Endodermal cell (in vitro differentiated cells): ENCODE results near the gene ZIK1. TPM values are rescaled to one million over a fixed set of nuclear protein-coding genes. Genes with fewer than 3 reads are reported as not detected.
A peak's percentile ranks its signal among the peaks of the same experiment; 100 is the strongest.

Experiments
- DNase-seq: peaks from one replicate; pipeline ENCODE4 v3.0.0-alpha.2; 2017
- H3K27ac ChIP-seq: 2 replicates; pipeline ENCODE4 v1.5.1; 2013; ENCODE audit warnings: mild to moderate bottlenecking, low read depth, low read length, moderate library complexity
- H3K27me3 ChIP-seq: 2 replicates; pipeline ENCODE4 v1.6.1; 2013; ENCODE audit warnings: mild to moderate bottlenecking, low read length, moderate library complexity; ENCODE audit not compliant: insufficient read depth, control insufficient read depth, poor library complexity, severe bottlenecking
- H3K36me3 ChIP-seq: 2 replicates; pipeline ENCODE4 v1.7.0; 2013; ENCODE audit warnings: mild to moderate bottlenecking, low read length, moderate library complexity; ENCODE audit not compliant: control insufficient read depth, insufficient read depth
- H3K4me1 ChIP-seq: one replicate; pipeline ENCODE4 v1.7.0; 2013; ENCODE audit warnings: low read length; ENCODE audit not compliant: control insufficient read depth, insufficient read depth
- H3K4me3 ChIP-seq: 2 replicates; pipeline ENCODE4 v1.5.1; 2013; ENCODE audit warnings: mild to moderate bottlenecking, low read length, moderate library complexity
- H3K9ac ChIP-seq: 2 replicates; pipeline ENCODE4 v1.6.1; 2013; ENCODE audit warnings: mild to moderate bottlenecking, low read length, moderate library complexity; ENCODE audit not compliant: poor library complexity, severe bottlenecking; ENCODE audit errors: extremely low read depth
- H3K9me3 ChIP-seq: 2 replicates; pipeline ENCODE4 v1.6.1; 2013; ENCODE audit warnings: mild to moderate bottlenecking, low read length, moderate library complexity; ENCODE audit not compliant: control insufficient read depth
- H3K27ac Mint-ChIP-seq: 2 replicates; pipeline ENCODE4 v1.8.0; 2020; ENCODE audit warnings: mixed read lengths
- H3K27me3 Mint-ChIP-seq: 2 replicates; pipeline ENCODE4 v1.8.0; 2021; ENCODE audit warnings: mild to moderate bottlenecking, mixed read lengths; ENCODE audit not compliant: insufficient read depth
- H3K36me3 Mint-ChIP-seq: 2 replicates; pipeline ENCODE4 v1.8.0; 2020; ENCODE audit warnings: low read depth, mixed read lengths
- H3K4me1 Mint-ChIP-seq: 2 replicates; pipeline ENCODE4 v1.8.0; 2020; ENCODE audit warnings: mixed read lengths
- H3K4me3 Mint-ChIP-seq: 2 replicates; pipeline ENCODE4 v1.8.0; 2020; ENCODE audit warnings: mild to moderate bottlenecking, moderate library complexity, mixed read lengths
- H3K9me3 Mint-ChIP-seq: 2 replicates; pipeline ENCODE4 v1.8.0; 2020; ENCODE audit warnings: mild to moderate bottlenecking, mixed read lengths
- WGBS, 2 experiments: methylation state at CpG; one replicate each; pipeline versions ENCODE4 v1.1.5 to v1.1.7; 2013; ENCODE audit warnings: missing lambda C conversion rate in 2 of 2, mixed read lengths in 1 of 2; ENCODE audit not compliant: insufficient coverage in 1 of 2, insufficient read length in 1 of 2; 5-methylcytosine and 5-hydroxymethylcytosine counted together
- total RNA-seq, 2 donors: library from RNA; stranded (reverse); fragmentation: NEBNext Ultra II Directional in 1 of 2; extraction: Animal tissue kit (Norgen Biotek cat#: 25700) in 1 of 2; gene quantifications; 2 replicates in 1 of 2; 3 replicates in 1 of 2; pipeline ENCODE4 v1.2.1, GENCODE V29; 2021
- TF ChIP-seq, protein P1 (sequence below): fragments of 200-600 bp; sonication (generic); conservative IDR thresholded peaks from 2 replicates; pipeline ENCODE4 v1.5.0; 2021; ENCODE audit warnings: antibody characterized with exemption, mild to moderate bottlenecking

The ZIK1 gene
- total RNA-seq, 2 donors from 2014 or later: 15.8 to 25.7 TPM

DNA sequence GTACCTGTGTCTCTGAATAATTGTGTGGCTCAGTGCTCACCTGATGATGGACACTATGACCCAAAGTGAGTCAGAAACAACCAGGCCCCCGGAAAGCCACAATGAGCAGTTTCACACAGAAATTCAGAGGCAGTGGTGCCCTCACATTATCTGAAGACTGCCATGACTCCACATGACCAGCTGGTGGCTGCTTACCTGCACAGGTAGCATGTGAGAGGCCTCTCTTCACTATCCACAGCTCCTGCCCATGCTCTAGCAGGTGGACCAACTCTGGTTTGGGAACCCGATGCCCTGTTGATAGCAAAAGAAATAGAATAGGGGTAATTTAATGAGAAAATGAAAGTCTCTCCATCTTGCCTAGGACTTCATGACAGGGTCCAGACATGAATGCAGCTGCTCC lies 31.5 kb upstream of the ZIK1 start:
- Histone ChIP-seq H3K9me3 (peaks cover 35% of the 10 kb centered on the region), H3K36me3 (peaks cover 89% of the 10 kb centered on the region), H3K27me3 (no peaks in the 10 kb centered on the region), H3K27ac (no peak overlapping the region), H3K4me3 (no peak overlapping the region), H3K9ac (no peak overlapping the region), H3K4me1 (no peaks in the 10 kb centered on the region)
- DNase-seq: no peak
- H3K36me3 Mint-ChIP-seq: peaks cover 99% of the 10 kb centered on the region
- H3K4me1 Mint-ChIP-seq: peaks cover 4% of the 10 kb centered on the region
- 92% methylated on average over 2 of the region's 2 CpGs; no CpG with 5 or more reads in 1 of the 2 experiments for WGBS, 2 experiments
- H3K27ac Mint-ChIP-seq: no peak overlapping the region
- no peaks in the 10 kb centered on the region for H3K27me3 Mint-ChIP-seq
- no peak overlapping the region for H3K4me3 Mint-ChIP-seq
- H3K9me3 Mint-ChIP-seq: peaks cover 33% of the 10 kb centered on the region
- TF ChIP-seq, protein P1, sequence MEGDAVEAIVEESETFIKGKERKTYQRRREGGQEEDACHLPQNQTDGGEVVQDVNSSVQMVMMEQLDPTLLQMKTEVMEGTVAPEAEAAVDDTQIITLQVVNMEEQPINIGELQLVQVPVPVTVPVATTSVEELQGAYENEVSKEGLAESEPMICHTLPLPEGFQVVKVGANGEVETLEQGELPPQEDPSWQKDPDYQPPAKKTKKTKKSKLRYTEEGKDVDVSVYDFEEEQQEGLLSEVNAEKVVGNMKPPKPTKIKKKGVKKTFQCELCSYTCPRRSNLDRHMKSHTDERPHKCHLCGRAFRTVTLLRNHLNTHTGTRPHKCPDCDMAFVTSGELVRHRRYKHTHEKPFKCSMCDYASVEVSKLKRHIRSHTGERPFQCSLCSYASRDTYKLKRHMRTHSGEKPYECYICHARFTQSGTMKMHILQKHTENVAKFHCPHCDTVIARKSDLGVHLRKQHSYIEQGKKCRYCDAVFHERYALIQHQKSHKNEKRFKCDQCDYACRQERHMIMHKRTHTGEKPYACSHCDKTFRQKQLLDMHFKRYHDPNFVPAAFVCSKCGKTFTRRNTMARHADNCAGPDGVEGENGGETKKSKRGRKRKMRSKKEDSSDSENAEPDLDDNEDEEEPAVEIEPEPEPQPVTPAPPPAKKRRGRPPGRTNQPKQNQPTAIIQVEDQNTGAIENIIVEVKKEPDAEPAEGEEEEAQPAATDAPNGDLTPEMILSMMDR: peak; percentile 45

DNA sequence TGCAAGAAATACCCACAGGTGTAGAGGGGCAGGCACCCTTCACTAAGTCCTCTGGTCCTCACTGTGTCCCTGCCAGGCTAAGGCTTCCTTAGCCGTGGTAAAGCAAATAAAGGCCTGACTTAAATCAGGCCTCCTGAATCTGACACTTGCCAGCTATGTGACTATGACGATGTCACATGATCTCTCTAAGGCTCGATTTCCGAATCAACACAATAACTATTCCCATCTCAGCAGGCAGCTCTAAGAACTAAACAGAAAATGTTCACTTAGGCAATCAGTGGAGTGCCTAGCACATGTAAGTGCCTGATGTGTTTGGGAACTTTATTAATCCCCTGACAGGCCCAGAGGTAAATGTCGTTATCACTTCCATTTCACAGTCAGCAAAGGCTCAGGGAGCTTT lies 26.3 kb upstream of the ZIK1 start:
- H3K27ac Mint-ChIP-seq: no peak overlapping the region

DNA sequence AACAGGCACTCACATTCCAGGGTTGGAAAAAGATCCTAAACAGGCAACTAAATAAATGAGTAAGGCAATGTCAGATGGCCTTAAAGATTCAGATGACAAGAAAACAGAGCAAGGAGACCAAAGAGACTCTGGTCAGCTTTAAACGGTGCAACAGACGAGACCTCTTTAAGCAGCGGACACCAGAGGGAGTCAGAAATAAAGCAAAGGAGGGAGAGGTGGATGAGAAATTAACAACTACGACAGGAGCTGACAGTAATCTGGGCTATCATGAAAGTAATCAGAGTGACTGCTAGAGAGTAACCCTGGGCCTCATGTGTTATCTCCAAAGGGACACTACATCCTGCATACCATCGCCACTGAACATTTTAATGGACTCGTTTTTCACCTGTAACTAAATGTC lies 25.4 kb upstream of the ZIK1 start:
- TF ChIP-seq, protein P1: no peak
- 55 to 59% methylated on average over 6 of the region's 6 CpGs for WGBS, 2 experiments
- peak overlapping the region; percentile 90 for H3K4me3 ChIP-seq
- no peak overlapping the region for H3K27ac ChIP-seq
- peaks cover 20% of the 10 kb centered on the region for H3K4me1 Mint-ChIP-seq
- H3K27me3 ChIP-seq: no peaks in the 10 kb centered on the region
- H3K4me3 Mint-ChIP-seq: peak overlapping the region; percentile 91
- H3K27ac Mint-ChIP-seq: peak overlapping the region; percentile 24
- H3K27me3 Mint-ChIP-seq: peaks cover 5% of the 10 kb centered on the region
- no peak for DNase-seq
- no peaks in the 10 kb centered on the region for H3K4me1 ChIP-seq
- H3K9ac ChIP-seq: peak overlapping the region; percentile 82
- peaks cover 37% of the 10 kb centered on the region for H3K9me3 ChIP-seq
- H3K36me3 ChIP-seq: peaks cover 28% of the 10 kb centered on the region
- peaks cover 42% of the 10 kb centered on the region for H3K9me3 Mint-ChIP-seq
- peaks cover 41% of the 10 kb centered on the region for H3K36me3 Mint-ChIP-seq

More for the DNA sequence above, 26.3 kb upstream of the ZIK1 start:
- Mint-ChIP-seq H3K4me3 (peak overlapping the region; percentile 91), H3K4me1 (peaks cover 20% of the 10 kb centered on the region), H3K36me3 (peaks cover 50% of the 10 kb centered on the region), H3K9me3 (peaks cover 34% of the 10 kb centered on the region), H3K27me3 (peaks cover 2% of the 10 kb centered on the region)
- no peaks in the 10 kb centered on the region for H3K4me1 ChIP-seq
- H3K4me3 ChIP-seq: peak overlapping the region; percentile 90
- 86 to 95% methylated on average over 4 to 5 of the region's 5 CpGs for WGBS, 2 experiments
- no peaks in the 10 kb centered on the region for H3K27me3 ChIP-seq
- TF ChIP-seq, protein P1: no peak
- peaks cover 36% of the 10 kb centered on the region for H3K9me3 ChIP-seq
- H3K27ac ChIP-seq: no peak overlapping the region
- no peak overlapping the region for H3K9ac ChIP-seq
- peaks cover 37% of the 10 kb centered on the region for H3K36me3 ChIP-seq
- DNase-seq: no peak
